ENCODE data around the gene CPLX1.

DNA sequence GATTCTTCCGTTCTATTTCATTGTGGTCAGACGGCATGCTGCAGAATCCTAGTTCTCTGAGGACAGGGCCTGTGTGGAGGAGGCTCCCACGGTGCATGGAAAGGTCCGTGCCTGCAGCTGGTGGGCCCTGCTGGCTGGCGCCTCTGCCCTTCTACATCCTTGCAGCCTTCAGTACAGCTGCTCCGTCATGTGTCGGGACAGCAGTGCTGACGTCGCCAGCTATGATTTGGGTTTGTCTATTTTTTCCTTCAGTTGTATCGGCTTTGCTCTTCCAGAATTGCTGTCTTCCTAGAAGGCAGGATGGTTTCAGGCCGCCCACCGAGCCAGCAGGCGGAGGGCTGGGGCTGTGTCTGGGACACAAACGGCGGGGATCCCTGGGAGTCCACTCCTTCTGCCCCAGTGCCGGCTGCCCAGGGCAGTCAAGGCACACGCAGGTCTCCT is 32.1 kb upstream of the CPLX1 start:
- TF ChIP-seq ZNF384 (IDR thresholded peaks at IDR 0.05) (no peak), SP1 (IDR thresholded peaks at IDR 0.05) (no peak), BHLHE40 (IDR thresholded peaks at IDR 0.05; ENCODE audit: borderline replicate concordance) (no peak), ELF4 (IDR thresholded peaks at IDR 0.05) (no peak), HDGF (IDR thresholded peaks at IDR 0.05; ENCODE audit: borderline replicate concordance) (no peak)

All from HEK293T (cell line).